ENCODE data around the gene COX6A2.

Gene COX6A2

DNA sequence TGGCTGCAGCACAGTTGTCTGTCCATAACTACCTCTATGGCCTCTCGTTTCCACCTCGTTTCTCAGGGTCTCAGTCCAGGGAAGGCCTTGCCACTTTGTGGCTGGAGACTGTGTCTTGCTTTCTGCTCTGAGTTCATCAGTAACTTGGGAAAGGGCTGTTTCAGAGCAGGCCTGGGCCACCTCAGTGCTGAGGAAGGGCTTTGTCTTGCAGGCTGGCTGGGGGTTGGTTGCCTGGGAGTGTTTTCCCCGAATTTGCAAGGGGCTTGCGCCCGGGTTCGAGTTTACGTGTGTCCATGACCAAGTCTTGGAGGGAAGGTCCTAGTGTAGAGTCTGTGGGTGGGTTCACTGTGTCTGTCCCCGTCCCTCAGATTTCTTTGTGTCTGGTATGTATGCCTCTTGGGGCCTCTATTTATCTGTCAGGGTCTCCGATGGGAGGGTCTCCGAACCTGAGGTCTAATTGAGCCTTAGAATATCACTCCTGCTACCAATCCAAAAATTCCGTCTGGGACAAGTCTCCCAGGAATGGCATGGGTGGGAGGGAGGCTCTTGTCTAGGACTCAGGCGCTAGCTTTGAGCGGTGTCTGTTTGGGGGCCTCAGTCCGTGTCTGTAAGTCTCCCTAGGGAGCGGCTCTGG is 43.2 kb upstream of the COX6A2 start:
- no peaks in the 10 kb centered on the region for H4K20me1 ChIP-seq (ENCODE audit: insufficient read depth, low read length)
- no peaks in the 10 kb centered on the region for H3K9me2 ChIP-seq (replicated peaks; ENCODE audit: insufficient read depth, low read length)
- no peak for DNase-seq
- no peaks in the 10 kb centered on the region for H3F3A ChIP-seq (ENCODE audit: insufficient read depth, low read length)
- no peak overlapping the region for H3K4me2 ChIP-seq (ENCODE audit: low read depth, low read length)
- H3K27me3 ChIP-seq (replicated peaks; ENCODE audit: insufficient read depth, low read length) = peaks cover 25% of the 10 kb centered on the region
- no peak overlapping the region for H3K4me3 ChIP-seq (ENCODE audit: low read length)
- H3K79me2 ChIP-seq (ENCODE audit: low read length) = no peaks in the 10 kb centered on the region
- no peaks in the 10 kb centered on the region for H3K36me3 ChIP-seq (replicated peaks; ENCODE audit: insufficient read depth, low read length)
- H3K9ac ChIP-seq (ENCODE audit: low read length) = no peak overlapping the region
- TF ChIP-seq EZH2phosphoT487 (IDR thresholded peaks at IDR 0.05; ENCODE audit: low read length) (no peak), EZH2 (optimal IDR thresholded peaks at IDR 0.05; ENCODE audit: low read depth, low read length) (no peak)
- TF ChIP-seq, protein P1, sequence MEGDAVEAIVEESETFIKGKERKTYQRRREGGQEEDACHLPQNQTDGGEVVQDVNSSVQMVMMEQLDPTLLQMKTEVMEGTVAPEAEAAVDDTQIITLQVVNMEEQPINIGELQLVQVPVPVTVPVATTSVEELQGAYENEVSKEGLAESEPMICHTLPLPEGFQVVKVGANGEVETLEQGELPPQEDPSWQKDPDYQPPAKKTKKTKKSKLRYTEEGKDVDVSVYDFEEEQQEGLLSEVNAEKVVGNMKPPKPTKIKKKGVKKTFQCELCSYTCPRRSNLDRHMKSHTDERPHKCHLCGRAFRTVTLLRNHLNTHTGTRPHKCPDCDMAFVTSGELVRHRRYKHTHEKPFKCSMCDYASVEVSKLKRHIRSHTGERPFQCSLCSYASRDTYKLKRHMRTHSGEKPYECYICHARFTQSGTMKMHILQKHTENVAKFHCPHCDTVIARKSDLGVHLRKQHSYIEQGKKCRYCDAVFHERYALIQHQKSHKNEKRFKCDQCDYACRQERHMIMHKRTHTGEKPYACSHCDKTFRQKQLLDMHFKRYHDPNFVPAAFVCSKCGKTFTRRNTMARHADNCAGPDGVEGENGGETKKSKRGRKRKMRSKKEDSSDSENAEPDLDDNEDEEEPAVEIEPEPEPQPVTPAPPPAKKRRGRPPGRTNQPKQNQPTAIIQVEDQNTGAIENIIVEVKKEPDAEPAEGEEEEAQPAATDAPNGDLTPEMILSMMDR (IDR thresholded peaks at IDR 0.05; ENCODE audit: low read length) = no peak
- H3K27ac ChIP-seq (ENCODE audit: low read length) = no peak overlapping the region
- H2AFZ ChIP-seq (ENCODE audit: low read length) = no peak overlapping the region
- H3K4me1 ChIP-seq (ENCODE audit: low read length) = no peaks in the 10 kb centered on the region
- H3K9me3 ChIP-seq (replicated peaks; ENCODE audit: insufficient read depth, low read length) = no peaks in the 10 kb centered on the region

DNA sequence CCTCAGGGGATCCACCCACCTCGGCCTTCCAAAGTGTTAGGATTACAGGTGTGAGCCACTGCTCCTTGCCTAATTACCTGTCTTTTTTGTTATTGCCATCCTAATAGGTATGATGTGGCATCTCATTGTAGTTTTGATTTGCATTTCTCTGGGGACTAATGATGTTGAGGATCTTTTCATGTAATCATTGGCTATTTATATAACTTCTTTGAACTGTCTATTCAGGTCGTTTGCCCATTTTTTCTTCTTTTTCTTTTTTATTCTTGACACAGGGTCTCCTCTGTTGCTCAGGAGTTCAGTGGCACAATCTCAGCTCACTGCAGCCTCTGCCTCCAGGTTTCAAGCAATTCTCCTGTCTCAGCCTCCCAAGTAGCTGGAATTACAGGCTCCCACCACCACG is 42.5 kb upstream of the COX6A2 start:
- Histone ChIP-seq H3K27ac (ENCODE audit: low read length) (no peak overlapping the region), H3K4me1 (ENCODE audit: low read length) (no peaks in the 10 kb centered on the region), H3K4me3 (ENCODE audit: low read length) (no peak overlapping the region), H3F3A (ENCODE audit: insufficient read depth, low read length) (no peaks in the 10 kb centered on the region), H3K4me2 (ENCODE audit: low read depth, low read length) (no peak overlapping the region), H3K9ac (ENCODE audit: low read length) (no peak overlapping the region), H2AFZ (ENCODE audit: low read length) (no peak overlapping the region), H3K79me2 (ENCODE audit: low read length) (no peaks in the 10 kb centered on the region), H3K27me3 (replicated peaks; ENCODE audit: insufficient read depth, low read length) (peaks cover 20% of the 10 kb centered on the region), H3K36me3 (replicated peaks; ENCODE audit: insufficient read depth, low read length) (no peaks in the 10 kb centered on the region), H3K9me3 (replicated peaks; ENCODE audit: insufficient read depth, low read length) (no peaks in the 10 kb centered on the region), H3K9me2 (replicated peaks; ENCODE audit: insufficient read depth, low read length) (no peaks in the 10 kb centered on the region), H4K20me1 (ENCODE audit: insufficient read depth, low read length) (no peaks in the 10 kb centered on the region)
- no peak for TF ChIP-seq EZH2 (optimal IDR thresholded peaks at IDR 0.05; ENCODE audit: low read depth, low read length)
- TF ChIP-seq EZH2phosphoT487 (IDR thresholded peaks at IDR 0.05; ENCODE audit: low read length) = no peak
- TF ChIP-seq, protein P1 (IDR thresholded peaks at IDR 0.05; ENCODE audit: low read length) = no peak
- DNase-seq = no peak

DNA sequence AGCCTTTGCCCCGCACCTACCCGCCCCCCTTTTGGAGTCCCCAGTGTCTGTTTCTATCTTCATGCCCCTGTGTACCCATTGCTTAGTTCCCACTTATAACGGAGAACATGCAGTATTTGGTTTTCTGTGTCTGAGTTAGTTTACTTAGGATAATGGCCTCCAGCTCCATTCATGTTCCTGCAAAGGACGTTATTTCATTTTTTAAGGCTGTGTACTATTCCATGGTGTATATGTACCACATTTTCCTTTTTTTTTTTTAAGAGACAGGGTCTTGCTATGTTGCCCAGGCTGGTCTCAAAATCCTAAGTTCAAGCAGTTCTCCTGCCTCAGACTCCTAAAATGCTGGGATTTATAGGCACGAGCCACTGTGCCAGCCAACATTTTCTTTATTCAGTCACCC is 39.7 kb upstream of the COX6A2 start:
- Histone ChIP-seq H3K4me1 (ENCODE audit: low read length) (no peaks in the 10 kb centered on the region), H3K79me2 (ENCODE audit: low read length) (no peaks in the 10 kb centered on the region)

More for the DNA sequence above, 39.7 kb upstream of the COX6A2 start:
- Histone ChIP-seq H3F3A (ENCODE audit: insufficient read depth, low read length) (no peaks in the 10 kb centered on the region), H4K20me1 (ENCODE audit: insufficient read depth, low read length) (no peaks in the 10 kb centered on the region), H3K27ac (ENCODE audit: low read length) (no peak overlapping the region), H3K4me2 (ENCODE audit: low read depth, low read length) (no peak overlapping the region), H3K9me3 (replicated peaks; ENCODE audit: insufficient read depth, low read length) (no peaks in the 10 kb centered on the region), H3K27me3 (replicated peaks; ENCODE audit: insufficient read depth, low read length) (peaks cover 2% of the 10 kb centered on the region), H2AFZ (ENCODE audit: low read length) (no peak overlapping the region), H3K9ac (ENCODE audit: low read length) (no peak overlapping the region), H3K36me3 (replicated peaks; ENCODE audit: insufficient read depth, low read length) (no peaks in the 10 kb centered on the region), H3K9me2 (replicated peaks; ENCODE audit: insufficient read depth, low read length) (no peaks in the 10 kb centered on the region), H3K4me3 (ENCODE audit: low read length) (no peak overlapping the region)
- no peak for TF ChIP-seq EZH2 (optimal IDR thresholded peaks at IDR 0.05; ENCODE audit: low read depth, low read length)
- no peak for TF ChIP-seq EZH2phosphoT487 (IDR thresholded peaks at IDR 0.05; ENCODE audit: low read length)
- TF ChIP-seq, protein P1 (IDR thresholded peaks at IDR 0.05; ENCODE audit: low read length) = no peak
- no peak for DNase-seq
